Activated CD4-positive, alpha-beta T cell treated with anti-CD3 and anti-CD28 coated beads, Interleukin-2, amount 50 U/mL, for 16 hours (primary cell): Measurements from ENCODE around the gene CXCR3.
"Not testable (repeated sequence)": the region's sequence is repeated elsewhere in the genome, so short reads cannot be mapped to it uniquely, and the experiment has no call there.

Source experiments
- DNase-seq: peaks from one replicate; pipeline ENCODE4 v3.0.0-alpha.2; 2020

Gene CXCR3

DNA sequence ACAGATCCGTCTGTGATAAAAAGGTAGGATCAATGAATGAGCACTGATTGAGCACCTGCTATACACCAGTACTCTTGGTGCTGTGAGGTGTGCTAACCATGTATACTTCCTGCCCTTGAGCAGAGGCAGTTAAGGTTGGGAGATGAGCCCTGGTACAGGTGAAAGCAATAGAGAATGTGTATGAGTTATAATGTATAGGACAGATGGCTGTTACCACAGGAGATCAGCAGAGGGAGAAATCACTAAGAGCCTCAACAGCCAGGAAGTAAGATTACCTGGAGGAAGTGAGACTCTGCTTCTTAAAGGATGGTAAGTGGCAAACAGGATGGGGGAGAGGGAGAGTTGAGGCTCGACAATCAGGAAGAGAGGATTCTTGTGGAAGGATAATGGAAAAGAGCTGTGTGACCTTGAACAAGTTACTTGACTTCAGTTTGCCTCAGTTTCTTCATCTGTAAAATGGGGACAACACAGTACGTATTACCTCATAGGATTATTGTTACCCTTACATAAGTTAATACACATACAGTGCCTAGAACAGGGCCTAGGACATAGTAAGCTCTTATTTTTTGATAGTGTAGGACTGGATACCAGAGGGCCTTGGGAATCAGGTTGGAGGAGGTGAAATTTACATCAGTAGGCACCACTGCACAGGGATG is 9.1 kb downstream of the CXCR3 start:
- DNase-seq: no peak

DNA sequence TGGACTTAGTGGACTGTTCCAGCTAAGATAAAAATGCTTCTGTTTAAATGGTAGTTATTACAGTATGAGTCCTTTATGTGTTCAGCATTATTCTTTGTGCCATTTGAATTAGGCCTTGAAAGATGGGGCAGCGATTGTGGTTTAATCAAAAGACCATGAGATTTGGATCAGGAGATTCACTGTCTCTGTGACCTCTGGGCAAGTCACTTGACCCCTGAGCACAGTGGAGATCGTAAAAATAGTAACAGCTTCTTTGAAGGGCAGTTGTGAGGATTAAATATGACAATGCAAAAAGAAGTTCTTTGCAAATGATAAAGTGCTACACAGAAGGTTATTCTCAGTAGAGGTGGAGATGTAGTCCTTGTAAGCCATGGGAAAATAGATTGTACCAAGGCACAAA is 10.8 kb downstream of the CXCR3 start:
- DNase-seq: no peak

DNA sequence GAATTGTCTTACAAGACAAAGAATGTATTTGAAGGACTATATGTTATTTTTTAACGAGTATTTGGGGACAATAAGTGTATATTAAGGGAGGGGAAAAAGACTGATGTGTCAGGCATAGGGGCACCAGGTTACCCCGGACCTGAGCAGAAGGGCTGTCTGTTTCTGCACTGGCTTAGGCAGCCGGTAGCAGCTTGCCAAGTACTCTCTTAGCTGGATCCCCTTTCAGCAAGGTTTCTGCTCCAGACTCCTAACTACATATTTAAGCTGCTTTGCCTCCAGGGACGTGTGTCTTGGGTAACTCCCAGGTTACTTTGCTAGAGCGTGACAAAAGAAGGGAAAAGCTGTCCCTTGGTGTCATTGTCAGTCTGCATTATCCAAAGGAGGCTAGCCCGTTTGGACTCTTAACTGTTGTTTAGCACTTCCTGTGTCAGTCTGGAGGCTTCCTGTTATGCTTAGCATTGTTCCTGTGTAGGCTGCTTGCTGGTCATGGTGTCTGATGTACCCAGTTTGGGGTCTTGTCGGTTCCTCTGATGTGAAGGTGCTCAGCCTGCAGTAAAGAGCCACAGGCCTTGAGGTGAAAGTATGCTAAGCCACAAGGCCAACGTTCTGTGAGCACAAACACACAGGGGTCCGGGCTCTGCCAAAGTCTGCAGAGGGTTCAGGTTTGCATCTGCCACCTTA is 11.6 kb downstream of the CXCR3 start:
- DNase-seq: no peak

DNA sequence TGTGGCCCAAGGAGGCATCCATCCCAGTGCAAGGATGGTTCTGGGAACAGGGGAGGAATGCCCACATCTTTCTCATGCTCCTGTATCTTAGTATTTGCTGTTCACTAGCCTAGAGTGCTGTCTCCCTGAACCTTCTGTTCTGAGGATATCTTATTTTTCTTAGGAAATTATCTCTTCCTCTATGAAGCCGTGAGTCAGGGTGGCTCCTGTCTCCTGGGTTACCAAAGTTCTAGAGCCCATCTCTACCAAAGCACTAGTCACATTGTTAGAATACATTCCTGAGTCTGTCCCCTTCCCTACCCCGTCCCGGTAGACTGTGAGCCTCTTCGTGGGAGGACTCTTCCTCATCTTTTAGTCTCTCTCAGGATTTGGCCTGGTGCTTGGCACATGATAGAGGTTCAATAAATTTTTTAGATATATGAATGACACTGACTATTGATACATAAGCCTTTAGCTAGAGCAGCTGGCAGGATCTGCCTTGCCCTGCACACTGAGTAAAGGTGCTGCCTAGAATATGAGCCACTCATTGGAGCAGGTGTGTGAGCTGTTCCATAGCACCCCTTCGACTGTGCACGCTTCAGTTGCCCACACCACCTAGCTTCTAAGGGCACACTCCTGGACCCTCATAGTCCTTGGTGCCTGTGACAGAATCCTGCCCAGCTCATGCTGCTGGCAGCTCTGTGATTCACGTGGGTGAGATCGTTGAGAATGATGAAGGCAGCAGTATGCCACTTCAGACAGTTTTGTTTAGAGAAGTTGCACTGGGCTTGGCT is 13.3 kb downstream of the CXCR3 start:
- DNase-seq: no peak

DNA sequence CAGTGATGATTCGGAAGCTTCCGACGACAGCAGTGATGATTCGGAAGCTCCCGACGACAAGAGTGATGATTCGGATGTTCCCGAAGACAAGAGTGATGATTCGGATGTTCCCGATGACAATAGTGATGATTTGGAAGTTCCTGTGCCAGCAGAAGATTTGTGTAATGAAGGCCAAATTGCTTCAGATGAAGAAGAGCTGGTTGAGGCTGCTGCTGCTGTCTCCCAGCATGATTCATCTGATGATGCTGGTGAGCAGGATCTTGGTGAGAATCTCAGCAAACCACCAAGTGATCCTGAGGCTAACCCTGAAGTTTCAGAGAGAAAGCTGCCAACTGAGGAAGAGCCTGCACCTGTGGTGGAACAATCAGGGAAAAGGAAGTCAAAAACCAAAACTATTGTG is 14.2 kb downstream of the CXCR3 start:
- no peak for DNase-seq

DNA sequence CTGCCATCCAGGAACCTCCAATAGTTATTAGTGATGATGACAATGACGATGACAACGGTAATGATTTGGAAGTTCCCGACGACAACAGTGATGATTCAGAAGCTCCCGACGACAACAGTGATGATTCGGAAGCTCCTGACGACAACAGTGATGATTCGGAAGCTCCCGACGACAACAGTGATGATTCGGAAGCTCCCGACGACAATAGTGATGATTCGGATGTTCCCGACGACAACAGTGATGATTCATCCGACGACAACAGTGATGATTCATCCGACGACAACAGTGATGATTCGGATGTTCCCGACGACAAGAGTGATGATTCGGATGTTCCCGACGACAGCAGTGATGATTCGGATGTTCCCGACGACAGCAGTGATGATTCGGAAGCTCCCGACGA is 14.7 kb downstream of the CXCR3 start:
- no peak for DNase-seq

DNA sequence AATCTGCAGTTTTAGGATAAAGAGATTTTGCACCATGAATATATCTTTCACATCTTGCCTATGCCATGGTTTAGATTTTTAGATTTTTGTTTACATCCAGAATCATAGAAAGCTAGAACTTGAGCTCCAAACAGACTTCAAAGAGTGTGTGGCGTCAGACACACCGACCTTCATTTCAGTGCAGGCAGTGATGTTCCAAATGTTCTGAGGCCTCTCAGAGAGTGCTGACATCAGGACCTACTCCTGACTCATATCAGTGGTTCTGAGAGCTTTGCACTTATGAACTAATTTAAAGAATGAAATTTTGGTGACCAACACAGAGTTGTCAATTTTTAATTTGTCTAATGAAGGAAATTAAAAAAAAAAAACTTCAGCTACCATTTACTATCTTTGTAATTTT is 18.3 kb downstream of the CXCR3 start:
- no peak for DNase-seq

DNA sequence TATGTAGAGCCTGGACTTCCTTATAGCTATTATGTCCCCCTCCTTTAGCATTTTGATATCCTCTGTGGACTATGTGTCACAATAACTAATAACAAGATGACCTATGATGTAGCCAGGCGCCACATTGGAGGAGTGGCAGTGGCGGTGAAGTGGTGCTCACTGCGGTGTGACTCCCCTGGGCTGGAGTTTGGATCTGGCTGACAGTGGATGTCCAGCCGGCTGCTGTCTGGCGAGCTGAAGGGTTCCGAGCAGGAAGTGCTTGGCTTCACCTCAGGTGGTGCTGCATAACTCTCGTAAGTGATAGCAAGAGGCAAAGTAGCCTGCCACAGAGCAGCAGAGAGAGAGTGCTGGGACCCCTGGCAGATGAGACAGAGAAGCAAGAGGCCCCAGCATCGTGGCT is 25.1 kb downstream of the CXCR3 start:
- DNase-seq: not testable (repeated sequence)

DNA sequence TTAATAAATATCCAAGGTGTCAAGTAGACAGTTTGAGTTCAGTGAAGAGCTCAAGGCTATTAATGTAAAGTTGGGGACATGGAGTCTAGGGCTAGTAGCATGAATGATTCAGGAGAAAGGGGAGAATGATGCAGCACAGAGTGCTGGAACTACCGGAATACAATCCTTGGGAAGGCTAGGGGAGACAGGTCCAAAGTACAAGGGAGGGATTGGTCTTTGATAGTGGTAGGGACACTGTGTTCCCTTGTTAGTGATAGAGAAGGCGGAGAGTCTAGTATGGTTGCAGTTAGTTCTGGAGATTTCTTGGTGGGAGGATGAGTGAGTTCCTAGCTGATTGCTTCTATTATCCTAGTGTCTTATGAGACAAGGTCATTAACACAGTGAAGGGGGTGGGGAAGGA is 31.4 kb downstream of the CXCR3 start:
- no peak for DNase-seq

DNA sequence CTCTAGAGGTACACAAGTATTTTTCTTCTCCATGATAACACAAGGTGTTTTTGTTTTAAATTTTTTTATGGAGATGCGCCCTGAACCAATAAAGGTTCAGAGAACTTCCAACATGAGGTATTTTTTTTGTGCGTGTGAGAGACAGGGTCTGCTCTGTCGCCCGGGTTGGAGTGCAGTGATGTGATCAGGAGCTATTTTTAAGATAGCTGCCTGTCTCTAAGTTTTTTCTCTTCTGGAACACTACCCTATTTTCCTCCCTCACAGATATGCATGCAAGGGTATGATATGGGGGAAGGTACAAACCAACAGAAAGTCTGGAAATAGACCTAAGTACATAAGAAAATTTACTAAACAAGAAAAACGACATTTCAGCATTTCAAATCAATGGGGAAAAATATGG is 37.1 kb downstream of the CXCR3 start:
- DNase-seq: no peak

DNA sequence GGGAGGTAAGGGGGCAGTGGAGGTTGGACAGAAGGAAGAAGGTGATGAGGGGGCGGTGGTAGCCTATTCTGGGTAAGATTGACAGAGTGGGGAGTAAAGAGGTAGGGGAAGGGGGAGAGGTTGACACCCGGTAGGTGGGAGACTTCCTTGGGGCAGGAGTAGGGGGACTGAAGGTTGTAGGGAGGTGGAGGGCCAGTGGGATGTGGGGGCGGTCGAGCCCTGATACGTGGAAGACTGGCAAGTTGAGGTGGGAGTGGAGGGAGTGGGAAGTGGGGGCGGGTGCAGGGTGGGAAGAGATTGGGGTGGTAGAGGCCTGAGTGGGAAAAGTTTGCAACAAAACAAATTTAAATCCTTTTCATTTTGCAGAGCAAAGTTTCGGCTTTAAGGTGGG is 38.3 kb downstream of the CXCR3 start:
- DNase-seq: no peak

DNA sequence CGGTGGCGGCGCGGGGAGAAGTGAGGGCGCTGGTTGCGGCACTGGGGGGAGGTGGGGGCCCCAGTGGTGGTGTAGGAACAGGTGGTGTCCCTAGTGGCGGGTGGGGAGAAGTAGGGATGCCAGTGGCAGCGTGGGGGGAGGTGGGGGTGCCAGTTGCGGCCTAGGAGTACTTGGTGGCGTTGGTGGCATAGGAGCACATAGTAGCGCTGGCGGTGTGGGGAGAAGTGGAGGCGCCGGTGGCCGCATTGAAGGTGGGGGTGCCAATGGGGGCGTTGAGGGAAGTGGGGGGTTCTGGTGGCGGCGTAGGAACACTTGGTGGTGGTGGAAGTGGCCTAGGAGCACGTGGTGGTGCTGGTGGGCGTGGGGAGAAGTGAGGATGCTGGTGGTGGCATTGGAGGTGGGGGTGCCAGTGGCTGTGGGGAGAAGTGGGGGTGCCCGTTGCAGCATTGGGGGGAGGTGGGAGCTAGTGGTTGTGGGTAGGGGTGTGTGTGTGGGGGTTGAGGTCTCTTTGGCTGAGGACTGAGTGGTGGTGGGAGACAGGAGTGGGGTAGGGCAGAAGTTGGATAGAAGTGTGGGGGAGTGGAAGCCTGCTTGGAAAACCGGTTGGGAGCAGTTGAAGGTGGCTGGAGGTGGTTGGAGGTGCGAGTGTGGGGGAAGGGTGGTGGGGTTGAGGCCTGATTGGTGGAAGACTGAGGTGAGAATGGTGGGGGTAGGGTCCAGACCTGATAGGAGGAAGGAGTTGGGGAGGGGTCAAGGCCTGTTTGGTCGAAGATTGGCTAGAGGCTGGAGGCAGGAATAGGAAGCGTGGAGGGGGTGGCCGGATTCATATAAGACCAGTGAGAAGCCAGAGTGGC is 38.9 kb downstream of the CXCR3 start:
- DNase-seq: no peak

DNA sequence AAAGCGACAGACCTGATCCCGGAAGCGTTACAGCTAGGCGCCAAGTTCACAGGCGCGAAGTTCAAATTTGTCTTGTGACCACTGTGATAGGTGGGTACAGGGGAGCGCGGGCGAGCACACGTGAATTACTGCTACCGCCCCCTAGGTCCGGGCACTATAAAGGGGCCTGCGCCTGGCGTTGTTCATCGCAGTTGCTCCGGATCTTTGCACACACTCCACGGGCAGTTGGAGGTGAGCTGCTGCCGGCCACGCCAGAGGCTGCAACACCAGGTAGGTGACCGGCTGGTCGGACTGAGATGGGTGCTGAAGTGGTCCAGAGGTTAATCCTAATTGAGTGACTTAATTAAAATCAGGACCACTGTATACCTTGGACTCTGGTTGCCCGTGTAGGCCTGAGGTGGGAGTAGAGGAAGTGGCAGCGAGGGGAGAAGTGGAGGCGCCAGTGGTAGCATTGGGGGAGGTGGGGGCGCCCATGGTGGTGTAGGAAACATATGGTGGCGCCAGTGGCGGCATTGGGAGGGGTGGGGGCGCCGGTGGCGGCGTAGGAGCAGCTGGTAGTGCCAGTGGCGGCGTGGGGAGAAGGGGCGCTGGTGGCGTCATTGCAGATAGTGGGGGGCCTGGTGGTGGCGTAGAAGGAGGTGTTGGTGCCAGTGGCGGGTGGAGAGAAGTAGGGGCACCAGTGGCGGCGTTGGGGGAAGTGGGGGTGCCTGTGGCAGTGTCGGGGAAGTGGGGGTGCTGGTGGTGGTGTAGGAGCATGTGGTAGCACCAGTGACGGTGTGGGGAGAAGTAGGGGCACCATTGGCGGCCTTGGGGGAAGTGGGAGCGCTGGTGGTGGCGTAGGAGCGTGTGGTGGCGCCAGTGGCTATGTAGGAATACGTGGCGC is 39.8 kb downstream of the CXCR3 start, which contains the start of gene GCNA:
GCNA (plus strand) TSS at position 185 of the 883 bp plus-strand sequence. CDS start 2,385 bp downstream, outside the sequence.
- no peak for DNase-seq

DNA sequence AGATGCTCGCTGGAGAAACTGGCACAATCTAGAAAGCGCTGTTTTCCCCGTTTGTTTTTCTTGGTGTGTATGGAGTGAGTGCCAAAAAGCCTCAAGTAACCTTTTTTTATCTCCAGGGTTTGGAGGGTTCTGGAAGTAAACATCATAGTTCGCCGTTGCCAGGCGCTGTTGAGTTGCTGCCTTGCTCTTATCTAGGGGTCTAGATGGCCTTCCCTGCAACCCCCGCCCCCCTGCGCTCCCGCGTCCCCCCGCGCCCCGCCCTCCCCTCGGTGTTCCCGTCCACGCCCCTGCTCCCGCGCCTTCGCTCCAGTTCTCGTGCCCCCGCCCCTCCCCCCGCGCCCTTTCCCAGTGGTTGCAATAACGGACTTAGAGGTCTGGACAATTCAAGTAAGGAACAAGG is 40.6 kb downstream of the CXCR3 start:
- DNase-seq: no peak

DNA sequence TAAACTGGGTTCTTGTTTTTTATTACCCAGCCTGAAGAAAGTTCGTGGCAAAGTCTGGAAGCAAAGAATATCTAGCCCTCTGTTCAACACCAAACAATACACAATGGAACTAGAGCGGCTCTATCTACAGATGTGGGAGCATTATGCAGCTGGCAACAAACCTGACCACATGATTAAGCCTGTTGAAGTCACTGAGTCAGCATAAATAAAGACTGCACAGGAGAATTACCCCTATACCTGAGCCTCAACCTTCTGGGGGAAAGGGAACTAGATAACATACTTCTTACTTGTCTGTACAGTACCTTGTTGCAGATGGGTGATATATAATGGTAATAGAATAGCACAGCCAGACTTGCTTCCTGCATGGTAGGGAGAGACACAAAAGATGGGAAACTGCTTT is 44.7 kb downstream of the CXCR3 start:
- no peak for DNase-seq

DNA sequence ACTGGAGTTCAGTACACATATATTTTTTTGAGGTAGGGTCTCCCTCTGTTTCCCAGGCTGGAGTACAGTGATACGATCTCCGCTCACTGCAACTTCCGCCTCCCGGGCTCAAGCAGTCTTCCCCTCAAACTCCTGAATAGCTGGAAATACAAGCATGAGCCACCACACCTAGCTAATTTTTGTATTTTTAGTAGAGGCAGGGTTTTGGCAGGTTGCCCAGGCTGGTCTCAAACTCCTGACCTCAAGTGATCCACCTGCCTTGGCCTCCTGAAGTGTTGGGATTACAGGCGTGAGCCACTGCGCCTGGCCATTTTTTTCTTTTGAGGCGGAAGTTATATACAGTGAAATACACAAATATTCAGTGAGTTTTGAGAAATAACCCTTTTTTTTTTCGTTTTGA is 46.9 kb downstream of the CXCR3 start:
- not testable (repeated sequence) for DNase-seq
